HUDEP-2 (cell line): ENCODE measurements around the gene PDZRN4.
A peak's percentile ranks its signal among the peaks of the same experiment; 100 is the strongest.

Experiments used
- DNase-seq, 76 experiments: peaks; one replicate each; lab custom pipeline; 2025; ENCODE audit not compliant: unreplicated experiment in 76 of 76; lab: John Stamatoyannopoulos, UW

The PDZRN4 gene

DNA sequence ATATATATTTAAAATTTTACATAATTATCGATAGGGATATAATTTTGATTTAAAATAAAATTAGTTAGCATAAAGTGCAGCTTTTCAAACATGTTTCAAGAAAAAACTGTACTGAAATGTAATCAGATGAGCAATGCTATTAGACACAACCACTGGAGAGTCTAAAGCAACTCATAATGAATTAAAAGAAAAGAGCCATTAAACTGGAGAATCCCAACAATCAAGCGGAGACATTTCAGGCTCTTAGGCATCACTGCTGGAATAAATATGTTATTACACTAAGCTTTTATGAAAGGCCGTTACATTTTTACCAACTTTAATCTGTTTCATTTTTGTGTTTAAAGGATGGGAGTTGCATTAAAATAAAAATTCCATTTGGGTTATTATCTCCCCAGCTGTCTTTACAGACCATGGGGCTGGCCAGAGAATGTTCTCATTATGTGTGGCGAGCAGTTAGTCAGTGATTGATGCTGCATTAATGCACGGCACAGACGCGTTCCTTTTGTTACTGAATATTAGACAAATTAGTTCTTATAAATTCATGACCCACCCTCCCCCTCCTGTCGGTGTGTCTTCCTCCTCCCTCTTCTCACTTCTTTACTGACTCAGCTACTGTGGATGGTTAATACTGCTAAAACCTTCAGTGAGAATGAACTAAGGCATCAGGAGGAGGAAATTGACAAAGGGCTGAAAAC is 156.8 kb downstream of the PDZRN4 start:
- no peak for DNase-seq

DNA sequence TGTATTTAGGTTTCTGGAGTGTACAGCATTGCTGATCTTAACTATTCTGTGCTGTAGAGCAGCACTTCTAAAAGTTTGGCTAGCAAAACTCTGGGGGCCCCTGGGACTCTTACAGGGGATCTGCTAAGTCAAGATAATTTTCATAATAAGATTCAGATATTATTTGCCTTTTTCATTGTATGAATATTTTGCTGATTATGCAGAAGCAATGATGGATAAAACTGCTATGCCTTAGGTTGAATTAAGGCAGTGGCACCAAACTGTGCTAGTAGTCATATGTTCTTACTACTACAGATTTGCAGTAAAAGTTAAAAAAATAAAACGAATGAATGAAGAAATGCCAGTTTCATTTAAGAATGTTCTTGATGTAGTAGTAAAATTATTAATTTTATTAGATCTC is 160.1 kb downstream of the PDZRN4 start:
- DNase-seq = no peak

DNA sequence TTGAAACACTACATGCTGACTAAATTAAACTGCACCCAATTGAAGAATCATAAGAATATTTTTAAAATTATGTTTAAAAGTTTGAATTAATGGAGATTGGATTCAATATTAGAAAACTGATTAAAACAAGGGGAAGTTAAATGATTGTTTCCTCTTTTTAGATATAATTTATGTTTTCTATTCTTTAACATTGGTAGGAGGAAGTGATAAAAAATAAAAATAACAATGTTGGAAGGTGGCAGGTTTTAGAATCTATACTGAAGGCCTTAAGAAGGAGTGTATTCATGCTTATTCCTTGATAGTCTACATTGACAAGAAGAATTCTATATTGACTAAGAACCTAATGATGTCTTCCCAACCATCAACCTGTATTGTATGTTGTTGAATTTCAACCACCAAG is 168.1 kb downstream of the PDZRN4 start:
- no peak for DNase-seq

DNA sequence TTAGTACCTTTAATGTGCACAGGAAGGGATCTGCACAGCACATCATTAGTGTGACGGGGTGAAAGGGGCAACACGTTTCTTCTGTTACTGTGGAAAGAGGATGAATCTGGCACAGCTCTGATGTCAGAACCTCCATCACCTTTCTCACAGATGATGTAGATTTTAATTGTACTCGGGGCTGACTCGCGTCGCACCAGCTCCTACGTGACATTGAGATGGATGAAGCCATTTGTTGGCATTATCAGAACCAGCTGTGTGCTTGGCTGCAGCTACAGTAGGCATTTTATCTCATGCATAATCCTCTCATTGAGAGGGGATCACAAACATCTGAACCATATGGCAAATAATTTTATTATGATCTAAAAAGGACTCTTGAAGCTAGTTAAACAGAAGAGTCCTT is 173.6 kb downstream of the PDZRN4 start:
- DNase-seq = no peak

DNA sequence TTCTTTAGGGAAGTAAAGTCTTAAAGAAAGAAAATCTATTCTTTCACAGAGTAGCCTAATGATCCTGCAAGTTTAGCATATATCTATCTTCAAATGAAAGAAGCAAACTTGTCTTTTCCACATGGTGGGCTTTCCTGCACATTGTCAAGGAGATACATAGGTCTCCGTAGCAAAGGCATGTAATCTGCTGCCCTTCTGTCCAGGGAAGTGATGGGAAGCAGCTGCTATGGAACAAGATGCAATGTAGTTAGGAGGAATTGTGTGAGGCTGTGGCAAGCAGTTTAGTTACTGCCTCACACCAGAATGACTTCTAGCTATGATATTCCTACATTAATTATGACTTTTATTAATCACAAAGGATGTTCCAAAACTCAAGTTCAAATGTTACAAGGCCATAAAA is 174.4 kb downstream of the PDZRN4 start:
- DNase-seq = no peak

DNA sequence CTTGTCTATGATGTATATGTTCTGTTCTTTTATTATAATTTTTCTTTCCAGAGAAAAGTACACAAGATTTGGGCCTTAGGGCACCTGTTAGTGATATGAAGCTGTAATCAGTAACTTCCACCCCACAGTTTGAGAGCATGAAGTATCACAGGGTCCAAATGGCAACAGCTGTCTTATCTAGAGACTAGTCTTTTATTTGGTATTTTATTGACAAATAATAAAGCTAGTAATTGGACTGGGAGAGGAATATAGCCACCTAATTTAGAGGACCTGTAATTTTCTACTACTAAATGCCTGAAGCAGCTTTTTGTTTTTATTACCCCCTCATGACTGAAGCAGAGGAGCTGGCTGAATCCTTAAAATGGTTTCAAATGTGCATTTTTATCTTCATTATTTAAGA is 174.8 kb downstream of the PDZRN4 start:
- no peak for DNase-seq

DNA sequence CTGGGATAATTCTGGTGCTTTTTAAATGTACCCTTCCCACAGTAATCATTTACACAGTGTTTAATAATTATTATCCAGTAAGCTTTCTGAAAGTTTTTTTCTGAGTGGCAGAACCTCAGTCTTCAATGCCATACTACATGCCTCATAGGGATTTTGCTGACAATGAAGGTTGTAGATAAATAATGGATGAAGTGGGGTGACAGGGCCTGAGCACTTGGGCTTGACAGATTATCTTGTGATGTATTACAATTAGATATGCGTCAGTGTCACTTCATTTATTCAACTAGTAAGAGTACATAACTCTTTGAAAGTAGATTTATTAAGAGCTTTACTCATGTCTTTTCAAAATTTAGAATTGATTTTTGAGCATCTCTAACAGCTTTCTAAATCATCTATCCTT is 176.1 kb downstream of the PDZRN4 start:
- DNase-seq = no peak

DNA sequence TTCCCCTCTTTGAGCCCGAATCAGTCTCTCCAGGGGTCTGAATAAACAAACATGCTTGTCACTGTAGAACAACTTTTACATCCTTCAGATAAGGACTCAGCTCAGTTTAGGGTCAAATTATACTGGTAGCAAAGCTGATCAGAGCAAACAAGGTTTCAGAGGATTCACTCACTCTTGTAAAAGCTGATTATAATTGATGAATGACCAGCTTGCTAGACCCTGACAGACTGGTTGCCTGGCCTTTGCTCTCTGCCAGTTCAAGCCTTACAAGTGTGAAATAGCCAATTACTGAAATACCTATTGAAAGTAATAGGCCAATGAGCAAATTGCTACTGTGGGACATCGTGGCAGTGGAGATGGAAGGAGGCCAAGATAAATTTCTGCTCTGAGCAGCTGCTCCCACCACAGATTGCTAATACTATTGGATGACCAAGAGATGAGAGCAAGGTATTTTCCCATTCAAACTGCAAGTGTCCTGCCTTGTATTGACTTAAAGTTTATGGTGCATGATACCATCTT is 177.6 kb downstream of the PDZRN4 start:
- DNase-seq = no peak

DNA sequence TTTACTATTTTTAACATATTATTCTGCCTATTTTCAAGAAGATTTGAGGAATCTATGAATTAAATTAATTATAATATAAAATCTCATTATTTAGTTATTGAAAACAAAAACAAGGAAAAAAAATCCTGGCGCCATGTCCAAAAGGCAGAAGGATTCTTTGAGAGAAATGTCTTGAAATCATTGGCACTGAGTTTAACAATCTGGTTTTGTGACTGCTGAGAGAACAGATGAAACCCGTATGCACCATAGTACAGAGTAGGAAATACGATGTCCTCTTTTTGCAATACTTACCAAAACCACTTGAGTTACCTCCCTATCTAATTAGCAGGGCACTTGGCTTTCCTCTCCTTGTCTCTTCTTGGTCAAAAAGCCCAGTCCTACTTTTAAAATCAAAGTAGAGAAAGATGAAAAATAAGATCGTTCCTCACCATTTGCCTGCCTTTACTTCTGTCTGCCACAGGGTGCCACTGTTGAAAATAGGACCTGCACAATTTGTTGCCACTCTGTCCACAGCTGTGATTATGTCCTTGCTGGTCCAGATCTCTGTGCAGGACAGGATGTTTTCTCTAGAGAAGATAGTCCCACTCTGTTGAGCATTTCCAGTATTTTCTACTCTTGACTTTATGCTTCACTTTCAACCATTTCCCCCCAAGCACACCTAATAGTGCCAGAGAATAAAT is 179.7 kb downstream of the PDZRN4 start:
- peak in 1 of 76 experiments; percentile 4 for DNase-seq

DNA sequence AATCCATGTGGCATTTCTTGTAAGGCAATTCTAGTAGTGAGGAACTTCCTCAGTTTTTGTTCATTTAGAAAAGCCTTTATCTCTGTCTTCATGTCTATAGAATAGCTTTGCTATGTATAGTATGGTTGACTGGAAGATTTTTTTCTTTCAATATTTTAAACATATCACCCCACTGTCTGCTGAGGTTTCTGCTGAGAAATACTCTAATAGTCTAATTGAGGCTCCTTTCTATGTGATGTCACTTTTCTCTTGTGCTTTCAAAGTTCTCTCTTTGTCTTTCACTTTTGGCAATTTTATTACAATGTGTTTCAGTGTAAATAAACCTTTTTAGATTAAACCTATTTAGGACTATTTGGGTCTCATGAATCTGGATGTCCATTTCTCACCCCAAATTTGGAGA is 192.8 kb downstream of the PDZRN4 start:
- DNase-seq = no peak

DNA sequence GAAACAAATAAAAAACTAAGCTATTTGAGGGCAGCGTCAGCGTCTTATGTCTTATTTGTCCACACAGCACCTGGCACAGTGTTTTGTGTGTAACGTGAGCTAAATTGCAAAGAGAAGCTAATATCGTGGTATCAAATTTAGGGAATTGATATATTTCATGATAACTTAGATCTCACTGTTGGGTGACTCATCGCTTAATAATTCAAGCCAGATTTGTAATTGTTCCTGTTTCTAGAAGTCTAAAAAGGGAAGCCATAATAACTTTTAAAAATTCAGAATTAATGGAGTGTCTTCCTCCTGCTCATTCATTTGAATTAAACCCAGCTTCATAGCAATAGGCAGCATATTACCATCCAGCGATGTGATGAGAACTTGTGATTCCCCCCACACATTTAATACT is 214.7 kb downstream of the PDZRN4 start:
- no peak for DNase-seq

DNA sequence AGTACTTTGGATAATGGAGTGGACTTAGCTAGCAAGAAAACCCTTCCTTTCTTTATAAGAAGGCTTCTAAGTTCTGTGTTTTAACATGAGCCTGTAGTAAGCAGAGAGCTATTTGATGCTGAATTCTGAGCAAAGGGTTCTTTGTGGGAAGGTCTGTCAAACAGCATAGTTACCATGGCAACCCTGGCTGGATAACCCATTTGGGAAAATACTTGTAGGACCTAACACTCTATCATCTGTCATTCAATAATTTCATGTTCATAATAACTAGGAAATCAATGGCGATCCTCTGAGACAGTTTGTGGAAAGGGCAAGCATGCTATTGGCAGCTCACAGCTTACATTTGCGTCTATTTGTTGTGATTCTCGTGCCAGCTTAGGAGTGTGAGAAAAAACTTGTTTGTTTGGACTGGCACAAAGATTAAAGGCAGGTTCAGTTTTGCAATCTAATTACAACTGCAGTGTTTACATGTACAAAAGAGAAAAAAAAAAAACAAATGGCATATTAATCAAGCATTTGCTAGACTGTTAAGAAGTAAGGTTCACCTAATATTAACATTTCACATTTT is 219.2 kb downstream of the PDZRN4 start:
- DNase-seq = no peak

DNA sequence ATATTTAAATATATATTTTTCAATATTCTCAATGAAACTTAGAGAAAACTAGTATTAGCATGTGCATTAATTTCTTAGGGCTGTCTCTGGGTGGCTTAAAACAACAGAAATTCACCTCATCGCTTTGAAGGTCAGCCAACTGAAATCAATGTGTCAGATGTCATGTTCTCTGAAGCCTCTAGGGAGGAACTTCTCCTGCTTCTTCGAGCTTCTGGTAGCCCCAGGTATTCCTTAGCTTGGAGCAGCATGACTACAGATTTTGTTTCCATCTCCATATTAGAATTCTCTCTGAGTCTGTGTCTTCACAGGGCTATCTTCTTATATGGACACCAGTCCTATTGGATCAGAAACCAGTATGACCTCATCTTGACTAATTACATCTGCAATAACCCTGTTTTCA is 221.5 kb downstream of the PDZRN4 start:
- no peak for DNase-seq

DNA sequence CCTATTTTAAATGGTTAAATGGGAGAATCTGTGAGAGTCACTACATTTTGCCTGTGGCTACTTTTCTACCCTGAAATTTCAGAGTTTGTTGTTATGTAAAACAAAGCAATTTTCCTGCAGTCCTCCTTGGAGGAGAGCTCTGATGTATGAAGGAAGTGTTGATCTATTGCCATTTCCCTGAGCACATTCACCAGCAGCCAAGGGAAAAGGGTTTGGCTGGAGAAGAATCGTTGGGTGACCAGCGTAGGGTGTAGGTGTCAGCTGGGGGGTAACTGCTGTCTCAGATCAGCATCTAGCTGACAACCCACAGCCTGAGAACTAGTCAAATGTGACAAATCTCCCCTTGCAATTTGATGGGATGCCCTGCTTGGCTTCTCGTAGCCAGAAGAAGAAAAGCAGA is 230.5 kb downstream of the PDZRN4 start:
- DNase-seq = no peak

DNA sequence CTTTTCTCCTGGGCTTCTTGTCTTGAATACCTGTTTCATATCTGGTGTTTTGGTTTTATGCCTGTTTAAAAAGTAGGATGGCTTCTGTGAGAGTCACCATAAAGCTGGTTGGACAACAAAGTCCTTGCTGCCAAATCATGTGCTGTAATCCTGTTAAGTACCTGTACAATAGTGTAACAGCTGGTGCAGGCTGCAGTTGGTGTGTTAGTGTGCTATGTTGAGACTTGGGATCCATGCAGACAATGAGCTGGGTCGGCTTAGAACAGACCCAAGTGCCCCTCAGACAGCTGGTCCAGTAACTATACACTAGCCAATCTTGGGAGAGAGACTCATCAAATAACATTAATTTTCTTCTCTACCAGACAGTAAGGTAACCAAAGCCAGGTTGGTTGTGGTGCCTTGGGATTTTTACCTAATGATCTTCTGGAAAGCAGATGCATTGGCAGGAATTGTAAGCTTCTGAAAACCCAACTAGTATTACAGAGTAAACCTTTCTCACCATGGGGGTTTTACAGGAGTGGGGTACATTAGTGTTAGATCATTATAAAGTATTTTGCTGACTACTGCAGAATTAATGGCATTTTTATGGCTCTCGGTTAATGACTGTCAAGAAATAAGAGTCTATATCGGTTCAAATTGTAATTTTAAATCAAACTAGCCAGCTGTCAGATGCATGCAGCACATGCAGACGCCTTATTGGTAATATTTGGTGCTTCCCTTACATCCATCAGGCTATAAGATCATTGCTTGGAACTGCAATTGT is 231.2 kb downstream of the PDZRN4 start:
- no peak for DNase-seq

DNA sequence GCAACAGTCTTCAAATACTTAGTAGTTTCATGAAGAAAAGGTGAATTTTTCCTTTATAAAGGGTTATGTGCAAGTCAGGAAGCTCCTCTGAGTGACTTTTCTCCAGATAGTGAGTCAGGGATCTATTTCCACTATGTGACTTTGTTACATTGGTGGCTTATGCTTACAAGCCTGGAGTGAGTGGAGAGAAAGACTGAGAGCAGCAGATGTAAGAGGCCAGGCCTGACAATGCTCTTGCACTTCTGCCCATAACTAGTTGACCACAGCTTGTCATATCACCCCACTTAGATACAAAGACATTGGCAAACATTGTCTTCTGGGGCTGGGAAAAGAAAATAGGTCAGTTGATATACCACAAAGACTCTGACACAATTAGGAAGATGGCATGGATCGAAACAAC is 236.5 kb downstream of the PDZRN4 start:
- DNase-seq = no peak

DNA sequence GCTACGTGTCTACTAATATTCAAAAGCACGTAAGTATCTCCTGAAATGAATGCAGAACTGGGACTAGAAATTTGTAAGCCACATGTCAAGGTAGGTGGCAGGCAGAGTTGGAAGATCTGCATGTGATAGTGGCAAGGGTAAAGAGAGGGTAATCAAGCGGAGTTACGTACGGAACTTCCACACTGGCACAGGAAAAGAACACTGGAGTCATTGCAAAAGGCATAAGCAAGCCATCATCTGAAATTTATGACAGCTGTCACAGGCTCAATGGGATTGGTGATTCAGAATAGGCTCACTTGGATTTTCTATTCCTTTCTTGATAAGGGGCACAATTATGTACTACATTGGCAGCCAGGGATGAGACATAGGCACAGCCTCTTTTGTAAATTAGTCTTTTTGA is 245.3 kb downstream of the PDZRN4 start:
- no peak for DNase-seq

DNA sequence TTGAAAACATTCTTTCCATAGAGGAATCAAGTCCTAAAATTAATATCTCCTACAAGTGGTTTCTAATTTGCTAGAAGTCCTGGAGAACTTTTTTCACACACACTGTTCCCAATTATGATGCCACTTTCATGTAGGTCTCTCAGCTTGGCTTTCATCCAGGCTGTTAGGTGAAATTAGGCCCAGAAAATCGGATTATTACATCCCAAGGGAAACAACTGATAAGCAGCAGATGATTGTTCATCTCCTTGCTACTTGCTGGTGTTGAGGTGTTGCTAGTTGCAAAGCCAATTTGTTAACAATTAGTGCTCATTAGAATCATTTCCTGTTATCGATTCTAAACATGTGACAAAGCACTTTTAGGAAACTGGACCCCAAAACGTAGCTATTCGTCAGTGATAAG is 248.0 kb downstream of the PDZRN4 start:
- DNase-seq = no peak

DNA sequence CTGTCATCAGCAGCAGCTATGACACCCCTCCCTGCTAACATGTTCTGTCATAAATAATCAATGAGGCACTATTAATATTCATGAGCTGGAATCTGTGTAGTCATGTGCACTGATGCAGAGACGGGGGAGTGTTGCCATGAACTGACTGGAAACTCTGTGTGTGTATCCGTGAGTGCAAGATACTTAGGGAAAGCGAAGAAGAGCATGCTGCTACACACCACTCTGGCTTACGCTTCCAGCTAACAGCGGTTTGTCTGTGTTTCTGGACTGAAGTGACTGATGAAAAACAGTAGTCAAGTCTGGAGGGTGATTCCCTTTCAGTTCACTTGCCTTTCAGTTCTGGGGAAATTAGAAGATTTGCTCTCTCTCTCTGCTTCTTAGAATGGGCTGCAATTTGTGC is 249.4 kb downstream of the PDZRN4 start:
- no peak for DNase-seq

DNA sequence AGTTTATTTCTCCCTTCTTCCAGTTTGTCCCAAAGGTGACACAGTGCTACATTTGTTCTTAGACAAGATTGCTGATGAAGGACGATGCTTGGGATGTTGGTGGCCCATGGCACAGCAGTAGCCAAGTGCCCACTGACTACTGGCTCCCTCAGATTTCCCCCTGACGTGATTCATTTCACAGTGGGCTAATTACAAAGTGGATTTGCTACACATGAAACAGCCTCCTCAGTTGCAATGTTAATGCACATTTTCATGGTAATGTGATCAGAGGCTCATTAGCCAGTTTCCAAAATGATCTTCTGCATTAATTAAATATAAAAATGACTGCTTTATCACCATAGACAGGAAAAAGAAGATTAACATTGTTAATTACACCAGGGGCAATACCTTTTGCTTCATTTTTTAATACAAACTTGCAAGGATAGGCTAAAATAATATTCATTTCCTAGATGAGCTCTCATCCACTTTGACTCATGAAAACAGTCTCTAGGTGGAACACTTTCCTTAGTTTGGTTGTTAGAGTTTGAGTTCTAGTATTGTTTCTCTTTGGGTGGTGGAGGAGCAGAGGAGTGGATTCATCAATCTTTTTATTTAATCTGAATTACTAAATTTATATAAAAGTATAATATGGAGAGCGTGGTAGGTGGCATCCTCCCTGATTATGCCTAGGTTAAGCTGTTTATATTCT is 250.9 kb downstream of the PDZRN4 start:
- no peak for DNase-seq

DNA sequence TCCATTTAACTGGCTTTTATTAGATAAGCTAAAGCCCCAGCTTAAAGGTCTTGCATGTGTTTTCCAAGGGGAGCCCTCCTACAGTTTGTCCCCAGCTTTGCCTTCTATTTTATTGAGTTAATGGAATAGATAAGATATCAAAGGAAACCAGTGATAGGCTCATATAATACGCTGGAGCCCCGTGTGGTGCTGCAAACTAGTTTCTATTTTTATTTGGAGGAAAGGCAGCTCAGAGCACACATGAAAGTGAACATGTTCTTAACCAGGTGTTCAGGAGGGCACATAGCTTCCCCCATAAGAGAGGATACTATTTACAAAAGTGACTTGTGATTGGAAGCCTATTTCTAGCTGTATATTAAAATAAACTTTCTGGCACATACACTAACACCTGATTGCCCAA is 251.7 kb downstream of the PDZRN4 start:
- no peak for DNase-seq
